ENCODE data around the gene UNC50. TPM values are rescaled to one million over a fixed set of nuclear protein-coding genes. Genes with fewer than 3 reads are reported as not detected.

The UNC50 gene
- total and polyA plus RNA-seq, 2 experiments from 2014 or later = 38.7 to 49.4 TPM

DNA sequence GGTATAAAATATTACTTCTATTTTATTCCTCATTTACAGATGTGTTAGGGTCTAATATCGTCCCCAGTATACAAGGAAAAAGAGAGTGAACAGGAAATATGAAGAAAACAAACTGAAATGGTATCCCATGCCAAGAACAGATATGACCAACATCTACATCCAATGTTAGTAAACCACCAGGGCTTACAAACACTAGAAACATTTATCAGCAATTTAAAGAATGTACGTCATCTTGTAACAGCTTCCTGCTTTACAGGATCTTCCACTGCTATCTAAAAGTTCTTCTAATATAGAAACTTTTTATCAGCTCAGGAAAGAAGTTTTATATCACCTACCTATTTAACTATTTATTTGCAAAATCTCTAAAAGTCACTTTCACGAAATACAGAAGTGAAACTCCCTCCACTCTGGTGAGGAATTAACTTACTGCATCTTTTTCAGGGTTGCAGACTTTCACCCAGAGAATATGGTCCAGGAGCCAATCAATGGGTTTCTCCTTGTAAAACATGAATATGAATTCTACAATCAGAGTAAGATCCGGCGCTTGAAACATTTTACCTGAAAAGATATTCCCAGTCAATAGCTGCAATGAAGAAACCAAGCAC is 35.2 kb downstream of the UNC50 start:
- H4K20me1 ChIP-seq (replicated peaks; ENCODE audit: insufficient read depth) = no peaks in the 10 kb centered on the region
- no peak for DNase-seq (ENCODE audit: low spot score)
- H3K4me1 Mint-ChIP-seq = peaks cover 19% of the 10 kb centered on the region
- no peaks in the 10 kb centered on the region for H3K27me3 ChIP-seq (ENCODE audit: insufficient read depth)
- no peak overlapping the region for H3K4me3 ChIP-seq
- H3K27ac ChIP-seq (ENCODE audit: low read depth) = no peak overlapping the region
- no peaks in the 10 kb centered on the region for H3K27me3 Mint-ChIP-seq (ENCODE audit: insufficient read depth, low read depth, poor library complexity)
- TF ChIP-seq EZH2phosphoT487 (IDR thresholded peaks at IDR 0.05; ENCODE audit: unreplicated experiment) (no peak), ZNF114 (CRISPR knock-in tag; IDR thresholded peaks at IDR 0.05) (no peak), EZH2 (IDR thresholded peaks at IDR 0.05; ENCODE audit: low read depth, unreplicated experiment) (no peak), STAT1 (IDR thresholded peaks at IDR 0.05; ENCODE audit: unreplicated experiment) (no peak), NANOG (IDR thresholded peaks at IDR 0.05; ENCODE audit: borderline replicate concordance) (no peak), POLR2AphosphoS5 (IDR thresholded peaks at IDR 0.05; ENCODE audit: low read depth) (no peak), ZNF331 (CRISPR knock-in tag; IDR thresholded peaks at IDR 0.05; ENCODE audit: low read depth) (no peak), CREB1 (CRISPR knock-in tag; IDR thresholded peaks at IDR 0.05; ENCODE audit: low read depth) (no peak)
- TF ChIP-seq, protein P1, sequence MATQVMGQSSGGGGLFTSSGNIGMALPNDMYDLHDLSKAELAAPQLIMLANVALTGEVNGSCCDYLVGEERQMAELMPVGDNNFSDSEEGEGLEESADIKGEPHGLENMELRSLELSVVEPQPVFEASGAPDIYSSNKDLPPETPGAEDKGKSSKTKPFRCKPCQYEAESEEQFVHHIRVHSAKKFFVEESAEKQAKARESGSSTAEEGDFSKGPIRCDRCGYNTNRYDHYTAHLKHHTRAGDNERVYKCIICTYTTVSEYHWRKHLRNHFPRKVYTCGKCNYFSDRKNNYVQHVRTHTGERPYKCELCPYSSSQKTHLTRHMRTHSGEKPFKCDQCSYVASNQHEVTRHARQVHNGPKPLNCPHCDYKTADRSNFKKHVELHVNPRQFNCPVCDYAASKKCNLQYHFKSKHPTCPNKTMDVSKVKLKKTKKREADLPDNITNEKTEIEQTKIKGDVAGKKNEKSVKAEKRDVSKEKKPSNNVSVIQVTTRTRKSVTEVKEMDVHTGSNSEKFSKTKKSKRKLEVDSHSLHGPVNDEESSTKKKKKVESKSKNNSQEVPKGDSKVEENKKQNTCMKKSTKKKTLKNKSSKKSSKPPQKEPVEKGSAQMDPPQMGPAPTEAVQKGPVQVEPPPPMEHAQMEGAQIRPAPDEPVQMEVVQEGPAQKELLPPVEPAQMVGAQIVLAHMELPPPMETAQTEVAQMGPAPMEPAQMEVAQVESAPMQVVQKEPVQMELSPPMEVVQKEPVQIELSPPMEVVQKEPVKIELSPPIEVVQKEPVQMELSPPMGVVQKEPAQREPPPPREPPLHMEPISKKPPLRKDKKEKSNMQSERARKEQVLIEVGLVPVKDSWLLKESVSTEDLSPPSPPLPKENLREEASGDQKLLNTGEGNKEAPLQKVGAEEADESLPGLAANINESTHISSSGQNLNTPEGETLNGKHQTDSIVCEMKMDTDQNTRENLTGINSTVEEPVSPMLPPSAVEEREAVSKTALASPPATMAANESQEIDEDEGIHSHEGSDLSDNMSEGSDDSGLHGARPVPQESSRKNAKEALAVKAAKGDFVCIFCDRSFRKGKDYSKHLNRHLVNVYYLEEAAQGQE (IDR thresholded peaks at IDR 0.05; ENCODE audit: unreplicated experiment) = no peak
- TF ChIP-seq, protein P2, sequence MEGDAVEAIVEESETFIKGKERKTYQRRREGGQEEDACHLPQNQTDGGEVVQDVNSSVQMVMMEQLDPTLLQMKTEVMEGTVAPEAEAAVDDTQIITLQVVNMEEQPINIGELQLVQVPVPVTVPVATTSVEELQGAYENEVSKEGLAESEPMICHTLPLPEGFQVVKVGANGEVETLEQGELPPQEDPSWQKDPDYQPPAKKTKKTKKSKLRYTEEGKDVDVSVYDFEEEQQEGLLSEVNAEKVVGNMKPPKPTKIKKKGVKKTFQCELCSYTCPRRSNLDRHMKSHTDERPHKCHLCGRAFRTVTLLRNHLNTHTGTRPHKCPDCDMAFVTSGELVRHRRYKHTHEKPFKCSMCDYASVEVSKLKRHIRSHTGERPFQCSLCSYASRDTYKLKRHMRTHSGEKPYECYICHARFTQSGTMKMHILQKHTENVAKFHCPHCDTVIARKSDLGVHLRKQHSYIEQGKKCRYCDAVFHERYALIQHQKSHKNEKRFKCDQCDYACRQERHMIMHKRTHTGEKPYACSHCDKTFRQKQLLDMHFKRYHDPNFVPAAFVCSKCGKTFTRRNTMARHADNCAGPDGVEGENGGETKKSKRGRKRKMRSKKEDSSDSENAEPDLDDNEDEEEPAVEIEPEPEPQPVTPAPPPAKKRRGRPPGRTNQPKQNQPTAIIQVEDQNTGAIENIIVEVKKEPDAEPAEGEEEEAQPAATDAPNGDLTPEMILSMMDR (conservative IDR thresholded peaks at IDR 0.05; ENCODE audit: low read depth in 2 of 2) = no peak
- TF ChIP-seq, protein P3, sequence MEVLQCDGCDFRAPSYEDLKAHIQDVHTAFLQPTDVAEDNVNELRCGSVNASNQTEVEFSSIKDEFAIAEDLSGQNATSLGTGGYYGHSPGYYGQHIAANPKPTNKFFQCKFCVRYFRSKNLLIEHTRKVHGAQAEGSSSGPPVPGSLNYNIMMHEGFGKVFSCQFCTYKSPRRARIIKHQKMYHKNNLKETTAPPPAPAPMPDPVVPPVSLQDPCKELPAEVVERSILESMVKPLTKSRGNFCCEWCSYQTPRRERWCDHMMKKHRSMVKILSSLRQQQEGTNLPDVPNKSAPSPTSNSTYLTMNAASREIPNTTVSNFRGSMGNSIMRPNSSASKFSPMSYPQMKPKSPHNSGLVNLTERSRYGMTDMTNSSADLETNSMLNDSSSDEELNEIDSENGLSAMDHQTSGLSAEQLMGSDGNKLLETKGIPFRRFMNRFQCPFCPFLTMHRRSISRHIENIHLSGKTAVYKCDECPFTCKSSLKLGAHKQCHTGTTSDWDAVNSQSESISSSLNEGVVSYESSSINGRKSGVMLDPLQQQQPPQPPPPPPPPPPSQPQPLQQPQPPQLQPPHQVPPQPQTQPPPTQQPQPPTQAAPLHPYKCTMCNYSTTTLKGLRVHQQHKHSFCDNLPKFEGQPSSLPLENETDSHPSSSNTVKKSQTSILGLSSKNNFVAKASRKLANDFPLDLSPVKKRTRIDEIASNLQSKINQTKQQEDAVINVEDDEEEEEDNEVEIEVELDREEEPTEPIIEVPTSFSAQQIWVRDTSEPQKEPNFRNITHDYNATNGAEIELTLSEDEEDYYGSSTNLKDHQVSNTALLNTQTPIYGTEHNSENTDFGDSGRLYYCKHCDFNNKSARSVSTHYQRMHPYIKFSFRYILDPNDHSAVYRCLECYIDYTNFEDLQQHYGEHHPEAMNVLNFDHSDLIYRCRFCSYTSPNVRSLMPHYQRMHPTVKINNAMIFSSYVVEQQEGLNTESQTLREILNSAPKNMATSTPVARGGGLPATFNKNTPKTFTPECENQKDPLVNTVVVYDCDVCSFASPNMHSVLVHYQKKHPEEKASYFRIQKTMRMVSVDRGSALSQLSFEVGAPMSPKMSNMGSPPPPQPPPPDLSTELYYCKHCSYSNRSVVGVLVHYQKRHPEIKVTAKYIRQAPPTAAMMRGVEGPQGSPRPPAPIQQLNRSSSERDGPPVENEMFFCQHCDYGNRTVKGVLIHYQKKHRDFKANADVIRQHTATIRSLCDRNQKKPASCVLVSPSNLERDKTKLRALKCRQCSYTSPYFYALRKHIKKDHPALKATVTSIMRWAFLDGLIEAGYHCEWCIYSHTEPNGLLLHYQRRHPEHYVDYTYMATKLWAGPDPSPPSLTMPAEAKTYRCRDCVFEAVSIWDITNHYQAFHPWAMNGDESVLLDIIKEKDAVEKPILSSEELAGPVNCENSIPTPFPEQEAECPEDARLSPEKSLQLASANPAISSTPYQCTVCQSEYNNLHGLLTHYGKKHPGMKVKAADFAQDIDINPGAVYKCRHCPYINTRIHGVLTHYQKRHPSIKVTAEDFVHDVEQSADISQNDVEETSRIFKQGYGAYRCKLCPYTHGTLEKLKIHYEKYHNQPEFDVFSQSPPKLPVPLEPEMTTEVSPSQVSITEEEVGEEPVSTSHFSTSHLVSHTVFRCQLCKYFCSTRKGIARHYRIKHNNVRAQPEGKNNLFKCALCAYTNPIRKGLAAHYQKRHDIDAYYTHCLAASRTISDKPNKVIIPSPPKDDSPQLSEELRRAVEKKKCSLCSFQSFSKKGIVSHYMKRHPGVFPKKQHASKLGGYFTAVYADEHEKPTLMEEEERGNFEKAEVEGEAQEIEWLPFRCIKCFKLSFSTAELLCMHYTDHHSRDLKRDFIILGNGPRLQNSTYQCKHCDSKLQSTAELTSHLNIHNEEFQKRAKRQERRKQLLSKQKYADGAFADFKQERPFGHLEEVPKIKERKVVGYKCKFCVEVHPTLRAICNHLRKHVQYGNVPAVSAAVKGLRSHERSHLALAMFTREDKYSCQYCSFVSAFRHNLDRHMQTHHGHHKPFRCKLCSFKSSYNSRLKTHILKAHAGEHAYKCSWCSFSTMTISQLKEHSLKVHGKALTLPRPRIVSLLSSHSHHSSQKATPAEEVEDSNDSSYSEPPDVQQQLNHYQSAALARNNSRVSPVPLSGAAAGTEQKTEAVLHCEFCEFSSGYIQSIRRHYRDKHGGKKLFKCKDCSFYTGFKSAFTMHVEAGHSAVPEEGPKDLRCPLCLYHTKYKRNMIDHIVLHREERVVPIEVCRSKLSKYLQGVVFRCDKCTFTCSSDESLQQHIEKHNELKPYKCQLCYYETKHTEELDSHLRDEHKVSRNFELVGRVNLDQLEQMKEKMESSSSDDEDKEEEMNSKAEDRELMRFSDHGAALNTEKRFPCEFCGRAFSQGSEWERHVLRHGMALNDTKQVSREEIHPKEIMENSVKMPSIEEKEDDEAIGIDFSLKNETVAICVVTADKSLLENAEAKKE (CRISPR knock-in tag; IDR thresholded peaks at IDR 0.05) = no peak
- TF ChIP-seq, protein P4, sequence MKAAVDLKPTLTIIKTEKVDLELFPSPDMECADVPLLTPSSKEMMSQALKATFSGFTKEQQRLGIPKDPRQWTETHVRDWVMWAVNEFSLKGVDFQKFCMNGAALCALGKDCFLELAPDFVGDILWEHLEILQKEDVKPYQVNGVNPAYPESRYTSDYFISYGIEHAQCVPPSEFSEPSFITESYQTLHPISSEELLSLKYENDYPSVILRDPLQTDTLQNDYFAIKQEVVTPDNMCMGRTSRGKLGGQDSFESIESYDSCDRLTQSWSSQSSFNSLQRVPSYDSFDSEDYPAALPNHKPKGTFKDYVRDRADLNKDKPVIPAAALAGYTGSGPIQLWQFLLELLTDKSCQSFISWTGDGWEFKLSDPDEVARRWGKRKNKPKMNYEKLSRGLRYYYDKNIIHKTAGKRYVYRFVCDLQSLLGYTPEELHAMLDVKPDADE (IDR thresholded peaks at IDR 0.05) = no peak
- no peaks in the 10 kb centered on the region for H3K9me2 ChIP-seq (ENCODE audit: insufficient read depth)
- H3K4me3 Mint-ChIP-seq = no peak overlapping the region
- no peak overlapping the region for H3K27ac Mint-ChIP-seq
- no peak overlapping the region; the same call in 1 of the 2 replicates for H3K4me2 ChIP-seq
- H3K4me1 ChIP-seq (ENCODE audit: insufficient read depth) = peaks cover 16% of the 10 kb centered on the region
- H3K36me3 ChIP-seq (ENCODE audit: insufficient read depth) = no peaks in the 10 kb centered on the region
- H3F3A ChIP-seq (replicated peaks; ENCODE audit: low read depth) = no peaks in the 10 kb centered on the region
- H2AFZ ChIP-seq = no peak overlapping the region
- no peaks in the 10 kb centered on the region for H3K79me2 ChIP-seq (replicated peaks; ENCODE audit: insufficient read depth)
- ATAC-seq = no peak
- H3K36me3 Mint-ChIP-seq (ENCODE audit: low read depth) = no peaks in the 10 kb centered on the region
- H3K9me3 Mint-ChIP-seq = no peaks in the 10 kb centered on the region

Data from GM23338 (cell line).